ENCODE results near the gene PLA2G4B. TPM values are rescaled to one million over a fixed set of nuclear protein-coding genes. Genes with fewer than 3 reads are reported as not detected.

PLA2G4B gene
- total RNA-seq, 4 donors from 2014 or later = 1.8 to 8.7 (median 4.5) TPM

DNA sequence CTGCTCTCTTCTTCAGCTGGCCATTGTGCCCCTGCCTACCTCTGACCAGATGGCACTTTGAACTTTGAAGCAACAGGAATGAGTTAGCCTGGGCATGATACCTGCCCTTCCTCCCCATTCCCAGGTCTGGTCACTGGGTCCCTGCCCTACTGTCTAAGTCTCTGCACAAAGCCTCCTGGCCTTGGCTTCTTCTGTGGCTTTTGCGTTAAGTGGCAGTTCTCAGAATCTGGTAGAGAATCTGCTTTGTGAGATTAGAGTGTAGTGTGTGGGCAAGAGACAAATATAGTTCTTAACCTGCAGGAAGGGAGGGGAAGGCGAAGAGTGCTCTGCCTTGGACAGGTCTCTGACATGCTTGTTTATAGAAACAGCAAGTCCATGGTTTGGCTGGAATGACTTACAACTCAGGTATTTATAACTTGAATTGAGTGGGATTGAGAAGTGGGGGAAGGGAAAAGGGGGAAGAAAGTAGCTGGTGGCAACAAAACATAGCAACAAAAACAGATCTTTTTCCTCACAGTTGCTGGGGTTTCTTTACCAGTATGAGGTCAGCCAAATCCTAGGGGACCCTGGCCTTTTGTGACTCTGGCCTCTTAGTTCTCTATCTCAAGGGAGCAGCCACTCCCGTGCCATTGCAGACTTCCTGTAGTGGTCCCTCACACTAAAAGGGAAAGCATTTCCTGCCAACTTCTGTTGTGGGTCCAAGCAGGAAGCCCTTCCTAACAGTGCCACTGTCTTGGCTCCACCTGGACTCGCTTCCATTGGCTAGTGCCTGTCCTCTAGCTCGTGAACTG lies 47.7 kb upstream of the PLA2G4B start:
- Histone ChIP-seq H3K4me3 (no peak overlapping the region), H3K27me3 (no peaks in the 10 kb centered on the region), H3K9me3 (no peaks in the 10 kb centered on the region), H3K4me1 (peaks cover 0 to 62% (median 21%) of the 10 kb centered on the region in 4 donors), H3K36me3 (no peaks in the 10 kb centered on the region), H3K27ac (peak overlapping the region in 3 of 4 donors; percentile 1 to 66 (median 44))
- DNase-seq (ENCODE audit: low spot score in 2 of 2) = no peak
- 63 to 74% methylated on average over 5 of the region's 5 CpGs for WGBS, 2 donors
- TF ChIP-seq, protein P1, sequence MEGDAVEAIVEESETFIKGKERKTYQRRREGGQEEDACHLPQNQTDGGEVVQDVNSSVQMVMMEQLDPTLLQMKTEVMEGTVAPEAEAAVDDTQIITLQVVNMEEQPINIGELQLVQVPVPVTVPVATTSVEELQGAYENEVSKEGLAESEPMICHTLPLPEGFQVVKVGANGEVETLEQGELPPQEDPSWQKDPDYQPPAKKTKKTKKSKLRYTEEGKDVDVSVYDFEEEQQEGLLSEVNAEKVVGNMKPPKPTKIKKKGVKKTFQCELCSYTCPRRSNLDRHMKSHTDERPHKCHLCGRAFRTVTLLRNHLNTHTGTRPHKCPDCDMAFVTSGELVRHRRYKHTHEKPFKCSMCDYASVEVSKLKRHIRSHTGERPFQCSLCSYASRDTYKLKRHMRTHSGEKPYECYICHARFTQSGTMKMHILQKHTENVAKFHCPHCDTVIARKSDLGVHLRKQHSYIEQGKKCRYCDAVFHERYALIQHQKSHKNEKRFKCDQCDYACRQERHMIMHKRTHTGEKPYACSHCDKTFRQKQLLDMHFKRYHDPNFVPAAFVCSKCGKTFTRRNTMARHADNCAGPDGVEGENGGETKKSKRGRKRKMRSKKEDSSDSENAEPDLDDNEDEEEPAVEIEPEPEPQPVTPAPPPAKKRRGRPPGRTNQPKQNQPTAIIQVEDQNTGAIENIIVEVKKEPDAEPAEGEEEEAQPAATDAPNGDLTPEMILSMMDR (IDR thresholded peaks at IDR 0.05) = no peak
- no peak for TF ChIP-seq POLR2A (IDR thresholded peaks at IDR 0.05)
- no peak for TF ChIP-seq EP300 (IDR thresholded peaks at IDR 0.05)

DNA sequence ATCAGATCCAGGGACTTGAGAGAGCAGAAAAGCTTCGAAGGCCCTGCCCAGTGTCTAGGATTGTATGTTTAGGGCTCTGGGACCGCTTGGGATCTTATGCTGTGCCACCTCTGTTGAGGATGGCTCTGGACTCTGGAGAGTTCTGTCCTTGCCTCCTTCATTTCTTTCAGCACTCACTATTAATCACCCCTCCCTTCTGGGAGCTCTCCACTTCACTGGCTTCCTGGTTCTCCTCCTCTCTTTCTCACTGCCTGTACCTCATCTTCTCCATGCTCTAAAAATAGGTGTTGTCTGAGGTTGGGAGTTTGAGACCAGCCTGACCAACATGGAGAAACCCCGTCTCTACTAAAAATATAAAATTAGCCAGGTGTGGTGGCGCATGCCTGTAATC lies 47.1 kb upstream of the PLA2G4B start:
- H3K27ac ChIP-seq = peak overlapping the region in 2 of 4 donors; percentile 44 to 66
- no peak for DNase-seq (ENCODE audit: low spot score in 2 of 2)
- no peaks in the 10 kb centered on the region for H3K9me3 ChIP-seq
- no peaks in the 10 kb centered on the region for H3K36me3 ChIP-seq
- TF ChIP-seq POLR2A (IDR thresholded peaks at IDR 0.05) (no peak), EP300 (IDR thresholded peaks at IDR 0.05) (no peak)
- TF ChIP-seq, protein P1 (IDR thresholded peaks at IDR 0.05) = no peak
- H3K4me1 ChIP-seq = peaks cover 0 to 68% (median 27%) of the 10 kb centered on the region in 4 donors
- no peaks in the 10 kb centered on the region for H3K27me3 ChIP-seq
- 84 to 89% methylated on average over 4 of the region's 4 CpGs for WGBS, 2 donors
- H3K4me3 ChIP-seq = no peak overlapping the region

DNA sequence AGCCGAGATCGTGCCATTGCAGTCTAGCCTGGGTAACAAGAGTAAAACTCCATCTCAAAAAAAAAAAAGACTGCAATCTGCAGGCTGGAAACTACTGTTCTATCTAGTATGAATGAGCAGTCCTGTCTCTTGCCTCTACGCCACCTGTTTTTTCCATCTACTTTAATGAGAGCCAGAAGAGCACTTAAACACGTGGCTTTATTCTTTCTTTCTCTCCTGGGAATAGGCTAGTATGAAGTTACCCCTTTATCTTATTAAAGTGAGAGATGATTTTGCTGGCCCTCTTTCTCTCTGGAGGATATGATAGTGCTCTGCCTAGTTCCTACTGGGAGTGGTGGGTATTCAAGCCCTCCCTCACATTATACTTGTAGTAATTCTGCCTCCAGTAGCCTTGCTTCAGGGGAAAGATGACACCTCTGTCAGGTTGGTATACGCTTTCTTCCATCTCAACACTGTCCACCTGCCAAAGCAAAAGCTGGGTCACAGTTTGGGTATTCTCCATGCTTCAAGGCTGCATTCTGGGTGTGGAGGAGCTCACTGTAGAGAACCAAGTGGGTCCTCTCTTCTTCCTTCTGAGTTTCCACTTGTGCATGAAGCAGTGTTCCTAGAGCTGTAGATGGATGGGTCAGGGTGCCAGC lies 46.5 kb upstream of the PLA2G4B start:
- H3K9me3 ChIP-seq = no peaks in the 10 kb centered on the region
- WGBS, 2 donors = 72 to 77% methylated on average over 5 of the region's 5 CpGs
- peak overlapping the region in 2 of 4 donors; percentile 38 to 66 for H3K27ac ChIP-seq
- no peaks in the 10 kb centered on the region for H3K27me3 ChIP-seq
- no peak overlapping the region for H3K4me3 ChIP-seq
- peaks cover 0 to 74% (median 32%) of the 10 kb centered on the region in 4 donors for H3K4me1 ChIP-seq
- no peaks in the 10 kb centered on the region for H3K36me3 ChIP-seq
- no peak for DNase-seq (ENCODE audit: low spot score in 2 of 2)
- TF ChIP-seq EP300 (IDR thresholded peaks at IDR 0.05) (no peak), POLR2A (IDR thresholded peaks at IDR 0.05) (no peak)
- TF ChIP-seq, protein P1 (IDR thresholded peaks at IDR 0.05) = no peak

DNA sequence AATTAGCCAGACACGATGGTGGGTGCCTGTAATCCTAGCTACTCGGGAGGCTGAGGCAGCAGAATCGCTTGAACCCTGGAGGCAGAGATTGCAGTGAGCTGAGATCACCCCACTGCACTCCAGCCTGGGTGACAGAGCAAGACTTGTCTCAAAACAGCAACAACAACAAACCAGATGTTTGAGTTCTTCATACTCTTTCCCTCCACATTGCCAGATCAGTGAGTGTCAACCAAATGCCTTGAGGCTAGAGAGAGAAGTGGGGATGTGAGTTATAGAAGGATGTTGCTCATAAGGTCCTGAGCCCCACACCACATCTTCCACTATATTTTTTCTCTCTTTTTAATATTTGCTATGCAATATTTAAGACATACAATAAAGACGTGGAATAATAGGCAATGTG lies 44.6 kb upstream of the PLA2G4B start:
- Histone ChIP-seq H3K36me3 (no peaks in the 10 kb centered on the region), H3K9me3 (no peaks in the 10 kb centered on the region), H3K4me1 (peaks cover 0 to 78% (median 33%) of the 10 kb centered on the region in 4 donors), H3K27ac (peak overlapping the region in 2 of 4 donors; percentile 58 to 60), H3K27me3 (no peaks in the 10 kb centered on the region), H3K4me3 (no peak overlapping the region)
- TF ChIP-seq, protein P1 (IDR thresholded peaks at IDR 0.05) = no peak
- TF ChIP-seq EP300 (IDR thresholded peaks at IDR 0.05) (no peak), POLR2A (IDR thresholded peaks at IDR 0.05) (no peak)
- 52% methylated on average over 4 of the region's 4 CpGs for WGBS, 2 donors
- no peak for DNase-seq (ENCODE audit: low spot score in 2 of 2)

Measured in tibial nerve (tissue), 4 donors.